Mesendoderm (in vitro differentiated cells): ENCODE data around the gene TNFRSF18.
A peak's percentile ranks its signal among the peaks of the same experiment; 100 is the strongest.
"Not testable (repeated sequence)": the region's sequence is repeated elsewhere in the genome, so short reads cannot be mapped to it uniquely, and the experiment has no call there.

Experiments
- DNase-seq: peaks from one replicate; pipeline ENCODE4 v3.0.0; 2013
- H2AK5ac ChIP-seq: 2 replicates; pipeline ENCODE4 v1.6.1; 2013; ENCODE audit warnings: low read length, inconsistent platforms
- H2BK120ac ChIP-seq: 2 replicates; pipeline ENCODE4 v1.6.1; 2013; ENCODE audit warnings: low read depth, mild to moderate bottlenecking, low read length, moderate library complexity, mixed read lengths
- H2BK15ac ChIP-seq: replicated peaks from 2 replicates; pipeline ENCODE4 v1.6.1; 2013; ENCODE audit warnings: low read depth, mild to moderate bottlenecking, moderate library complexity
- H2BK5ac ChIP-seq: 2 replicates; pipeline ENCODE4 v1.6.1; 2013; ENCODE audit warnings: low read length, inconsistent platforms
- H3K18ac ChIP-seq: 2 replicates; pipeline ENCODE4 v1.6.1; 2013; ENCODE audit warnings: mild to moderate bottlenecking, low read length, mixed read lengths
- H3K23ac ChIP-seq: one replicate; pipeline ENCODE4 v1.6.1; 2013; ENCODE audit warnings: low read length
- H3K27ac ChIP-seq: 2 replicates; pipeline ENCODE4 v1.5.1; 2013; ENCODE audit warnings: low read depth, mild to moderate bottlenecking, inconsistent platforms, low read length, moderate library complexity
- H3K27me3 ChIP-seq: 2 replicates; pipeline ENCODE4 v1.6.1; 2013; ENCODE audit warnings: low read length, control low read depth, mild to moderate bottlenecking, inconsistent platforms; ENCODE audit not compliant: insufficient read depth, poor library complexity
- H3K36me3 ChIP-seq: 2 replicates; pipeline ENCODE4 v1.6.1; 2013; ENCODE audit warnings: low read length, inconsistent platforms; ENCODE audit not compliant: control insufficient read depth, insufficient read depth
- H3K4ac ChIP-seq: one replicate; pipeline ENCODE4 v1.6.1; 2013; ENCODE audit warnings: low read depth, mild to moderate bottlenecking, low read length, moderate library complexity
- H3K4me1 ChIP-seq: 2 replicates; pipeline ENCODE4 v1.6.1; 2013; ENCODE audit warnings: low read depth, low read length, inconsistent platforms; ENCODE audit not compliant: control insufficient read depth
- H3K4me2 ChIP-seq: 2 replicates; pipeline ENCODE4 v1.6.1; 2013; ENCODE audit warnings: low read length
- H3K4me3 ChIP-seq: 2 replicates; pipeline ENCODE4 v1.5.1; 2013; ENCODE audit warnings: mild to moderate bottlenecking, low read length
- H3K56ac ChIP-seq: one replicate; pipeline ENCODE4 v1.6.1; 2013; ENCODE audit warnings: low read length
- H3K79me1 ChIP-seq: 2 replicates; pipeline ENCODE4 v1.6.1; 2013; ENCODE audit warnings: low read length, inconsistent platforms
- H3K79me2 ChIP-seq: 2 replicates; pipeline ENCODE4 v1.6.1; 2013; ENCODE audit warnings: mild to moderate bottlenecking, low read length; ENCODE audit not compliant: control insufficient read depth, insufficient read depth
- H3K9ac ChIP-seq: 2 replicates; pipeline ENCODE4 v1.6.1; 2013; ENCODE audit warnings: low read length, inconsistent platforms
- H4K5ac ChIP-seq: one replicate; pipeline ENCODE4 v1.6.1; 2013; ENCODE audit warnings: low read length
- H4K8ac ChIP-seq: one replicate; pipeline ENCODE4 v1.6.1; 2013; ENCODE audit warnings: low read depth, mild to moderate bottlenecking, control low read depth, low read length, moderate library complexity
- WGBS: extraction: QIAGEN DNeasy Blood & Tissue Kit; methylation state at CpG from one replicate; pipeline ENCODE4 v1.1.7; 2013; ENCODE audit warnings: low lambda C conversion rate, missing lambda C conversion rate; ENCODE audit not compliant: insufficient coverage; ENCODE audit errors: extremely low coverage; 5-methylcytosine and 5-hydroxymethylcytosine counted together

The TNFRSF18 gene

DNA sequence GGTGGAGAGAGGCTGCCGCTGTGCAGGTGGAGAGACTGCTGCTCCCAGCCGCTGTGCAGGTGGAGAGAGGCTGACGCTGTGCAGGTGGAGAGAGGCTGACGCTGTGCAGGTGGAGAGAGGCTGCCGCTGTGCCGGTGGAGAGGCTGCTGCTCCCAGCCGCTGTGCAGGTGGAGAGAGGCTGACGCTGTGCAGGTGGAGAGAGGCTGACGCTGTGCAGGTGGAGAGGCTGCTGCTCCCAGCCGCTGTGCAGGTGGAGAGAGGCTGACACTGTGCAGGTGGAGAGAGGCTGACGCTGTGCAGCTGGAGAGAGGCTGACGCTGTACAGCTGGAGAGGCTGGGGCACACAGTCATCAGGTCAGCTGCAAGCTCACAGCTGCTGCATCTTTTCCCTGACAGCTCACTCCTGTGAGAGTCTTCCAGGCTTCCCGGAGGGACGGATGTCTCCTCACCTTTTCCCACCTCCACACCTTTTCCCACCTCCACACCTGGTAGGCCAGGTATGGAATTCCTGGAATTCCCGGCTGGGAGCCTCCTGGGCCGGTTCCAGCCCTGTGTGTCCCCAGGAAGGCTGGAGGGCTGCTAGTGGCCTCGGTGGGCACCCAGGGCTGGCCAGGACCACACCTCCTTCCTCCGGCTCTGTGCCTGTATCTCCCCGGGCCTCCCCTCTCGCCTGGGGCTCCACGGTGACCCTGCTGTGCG is 30.2 kb downstream of the TNFRSF18 start:
- H2BK5ac ChIP-seq, H3K9ac ChIP-seq, H3K56ac ChIP-seq, H3K27ac ChIP-seq, H3K4ac ChIP-seq, H3K23ac ChIP-seq, H2BK120ac ChIP-seq, H3K36me3 ChIP-seq, H4K8ac ChIP-seq, H4K5ac ChIP-seq, H3K18ac ChIP-seq, H3K4me1 ChIP-seq, H3K27me3 ChIP-seq, H3K79me1 ChIP-seq, H2BK15ac ChIP-seq, H3K79me2 ChIP-seq, H3K4me2 ChIP-seq, H2AK5ac ChIP-seq, H3K4me3 ChIP-seq: not testable (repeated sequence)
- WGBS = no CpG with 5 or more reads among the region's 22 CpGs
- peak; percentile 58 for DNase-seq

DNA sequence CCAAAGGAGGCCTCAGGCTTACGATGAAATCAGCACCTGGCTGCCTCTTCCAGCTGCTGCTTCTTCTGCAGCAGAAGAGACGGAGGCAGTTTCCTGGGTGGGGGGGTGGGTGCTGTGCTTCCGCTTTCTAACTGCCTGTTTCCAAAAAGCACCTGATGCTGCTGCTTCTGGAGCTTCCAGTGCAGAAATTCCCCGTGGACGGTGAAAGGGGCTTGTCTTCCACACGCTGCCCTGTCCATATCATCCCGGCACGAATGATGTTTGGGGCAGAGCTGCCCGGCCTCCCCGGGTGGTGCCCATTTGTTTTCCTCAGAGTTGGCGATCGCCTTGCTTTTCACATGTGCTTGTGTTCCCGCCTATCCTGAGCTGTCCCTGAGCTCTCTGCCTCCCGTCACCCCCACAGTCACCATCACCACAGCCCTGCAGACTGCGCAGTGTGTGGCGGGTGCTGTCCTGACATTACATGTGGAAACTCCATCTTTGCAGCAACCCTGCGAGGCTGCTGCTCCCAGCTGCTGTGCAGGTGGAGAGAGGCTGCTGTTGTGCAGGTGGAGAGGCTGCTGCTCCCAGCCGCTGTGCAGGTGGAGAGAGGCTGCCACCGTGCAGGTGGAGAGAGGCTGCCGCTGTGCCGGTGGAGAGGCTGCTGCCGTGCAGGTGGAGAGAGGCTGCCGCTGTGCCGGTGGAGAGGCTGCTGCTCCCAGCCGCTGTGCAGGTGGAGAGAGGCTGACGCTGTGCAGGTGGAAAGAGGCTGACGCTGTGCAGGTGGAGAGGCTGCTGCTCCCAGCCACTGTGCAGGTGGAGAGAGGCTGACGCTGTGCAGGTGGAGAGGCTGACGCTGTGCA is 30.9 kb downstream of the TNFRSF18 start:
- Histone ChIP-seq H3K79me2 (no peaks in the 10 kb centered on the region), H3K4me3 (no peak overlapping the region), H4K5ac (no peak overlapping the region), H3K79me1 (no peaks in the 10 kb centered on the region), H2BK5ac (no peak overlapping the region), H3K23ac (no peak overlapping the region), H3K56ac (no peak overlapping the region), H3K4me2 (no peak overlapping the region), H3K9ac (no peak overlapping the region), H3K4ac (no peak overlapping the region), H3K36me3 (no peaks in the 10 kb centered on the region), H2BK15ac (no peak overlapping the region), H3K4me1 (no peaks in the 10 kb centered on the region), H3K27me3 (no peaks in the 10 kb centered on the region), H3K27ac (no peak overlapping the region), H2AK5ac (no peak overlapping the region), H2BK120ac (no peak overlapping the region), H4K8ac (no peak overlapping the region), H3K18ac (no peak overlapping the region)
- WGBS = no CpG with 5 or more reads among the region's 29 CpGs
- no peak for DNase-seq

DNA sequence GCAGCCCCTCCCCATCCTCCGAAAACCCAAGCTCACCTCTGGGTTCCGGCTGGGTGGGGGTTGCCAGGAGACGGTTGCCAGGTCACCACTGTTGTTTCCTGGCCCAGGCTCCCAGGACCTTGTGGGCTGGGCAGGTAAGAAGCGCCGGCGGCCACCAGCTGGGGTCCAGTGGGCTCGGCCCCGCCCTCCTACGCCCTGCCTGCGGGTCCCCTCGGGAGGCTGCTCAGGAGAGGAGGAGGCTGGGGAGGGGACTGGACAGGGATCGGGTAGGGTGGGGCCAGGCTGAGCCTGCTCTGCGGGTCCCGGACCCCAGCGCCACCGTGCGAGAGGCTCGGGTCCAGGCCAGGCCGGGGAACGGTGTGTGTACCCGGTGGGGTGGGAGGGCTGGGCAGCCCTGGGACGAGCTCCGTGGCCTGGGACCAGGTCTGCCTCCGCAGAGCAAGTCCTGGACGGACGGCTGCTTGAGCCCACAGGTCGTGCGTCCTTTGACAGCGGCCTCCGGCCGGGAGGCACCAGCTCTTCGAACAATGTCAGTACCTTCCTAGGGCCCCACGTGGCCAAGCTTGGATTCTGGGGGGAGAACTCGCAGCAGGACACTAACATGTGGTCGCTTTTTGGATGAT is 32.5 kb downstream of the TNFRSF18 start, which contains the start of gene TTLL10:
TSS of gene TTLL10 (plus strand) at position 88 of the 623 bp plus-strand sequence. CDS start 5,336 bp downstream, outside the sequence.
- Histone ChIP-seq H3K36me3 (no peaks in the 10 kb centered on the region), H2BK120ac (no peak within 1 kb of the TSS), H2BK15ac (no peak within 1 kb of the TSS), H3K27ac (no peak within 1 kb of the TSS), H3K27me3 (no peaks in the 10 kb centered on the region), H3K9ac (no peak within 1 kb of the TSS), H2AK5ac (no peak within 1 kb of the TSS), H3K4me2 (peak within 1 kb of the TSS; percentile 38), H3K56ac (peak within 1 kb of the TSS; percentile 70), H3K4ac (no peak within 1 kb of the TSS), H3K18ac (no peak within 1 kb of the TSS), H3K4me1 (no peaks in the 10 kb centered on the region), H4K5ac (no peak within 1 kb of the TSS), H3K23ac (no peak within 1 kb of the TSS), H3K4me3 (no peak within 1 kb of the TSS), H3K79me2 (no peaks in the 10 kb centered on the region), H2BK5ac (no peak within 1 kb of the TSS), H3K79me1 (no peaks in the 10 kb centered on the region), H4K8ac (no peak within 1 kb of the TSS)
- no CpG with 5 or more reads among the region's 35 CpGs for WGBS
- DNase-seq = peak; percentile 89

DNA sequence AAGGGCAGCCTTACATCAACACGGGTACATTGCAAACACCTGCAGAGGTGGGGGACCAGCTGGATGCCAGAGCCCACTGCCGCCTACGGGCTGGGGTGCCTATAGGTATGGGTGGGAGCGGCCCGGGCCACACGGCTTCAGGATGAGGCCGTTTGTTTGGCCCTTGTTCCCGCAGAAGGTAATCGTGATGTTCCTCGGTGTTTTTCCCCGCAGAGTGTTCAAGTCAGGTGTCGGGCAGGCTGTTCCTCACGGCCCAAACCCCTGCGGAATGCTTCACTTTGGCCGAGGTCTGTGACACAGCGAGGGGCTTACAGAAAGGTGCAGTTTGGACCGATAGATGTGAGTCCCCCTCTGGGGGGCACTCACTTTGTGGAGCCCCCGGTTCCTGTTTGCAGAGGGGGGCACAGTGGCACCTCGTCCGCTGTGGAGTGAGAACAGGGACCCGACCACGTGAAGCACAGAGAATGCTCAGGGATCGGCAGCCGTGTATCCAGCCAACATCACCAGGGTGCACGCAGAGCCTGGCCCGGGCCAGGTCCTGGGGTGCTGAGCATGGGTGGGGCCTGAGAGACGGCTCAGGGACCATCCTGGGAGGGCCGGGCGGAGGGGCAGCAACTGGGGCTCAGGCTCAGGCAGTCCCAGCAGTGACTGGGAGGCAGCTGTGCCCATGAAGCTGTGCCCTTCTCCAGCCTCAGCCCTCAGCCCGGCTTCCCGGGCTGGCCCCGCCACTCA is 33.2 kb downstream of the TNFRSF18 start:
- Histone ChIP-seq H3K27ac (no peak overlapping the region), H3K4me2 (peak overlapping the region; percentile 38), H4K8ac (no peak overlapping the region), H4K5ac (no peak overlapping the region), H3K23ac (no peak overlapping the region), H3K27me3 (no peaks in the 10 kb centered on the region), H2BK15ac (no peak overlapping the region), H3K18ac (no peak overlapping the region), H3K4me1 (no peaks in the 10 kb centered on the region), H3K79me2 (no peaks in the 10 kb centered on the region), H3K36me3 (no peaks in the 10 kb centered on the region), H2AK5ac (no peak overlapping the region), H3K4me3 (no peak overlapping the region), H3K9ac (no peak overlapping the region), H2BK120ac (no peak overlapping the region), H3K56ac (peak overlapping the region; percentile 70), H3K79me1 (no peaks in the 10 kb centered on the region), H3K4ac (no peak overlapping the region), H2BK5ac (no peak overlapping the region)
- no CpG with 5 or more reads among the region's 32 CpGs for WGBS
- no peak for DNase-seq

DNA sequence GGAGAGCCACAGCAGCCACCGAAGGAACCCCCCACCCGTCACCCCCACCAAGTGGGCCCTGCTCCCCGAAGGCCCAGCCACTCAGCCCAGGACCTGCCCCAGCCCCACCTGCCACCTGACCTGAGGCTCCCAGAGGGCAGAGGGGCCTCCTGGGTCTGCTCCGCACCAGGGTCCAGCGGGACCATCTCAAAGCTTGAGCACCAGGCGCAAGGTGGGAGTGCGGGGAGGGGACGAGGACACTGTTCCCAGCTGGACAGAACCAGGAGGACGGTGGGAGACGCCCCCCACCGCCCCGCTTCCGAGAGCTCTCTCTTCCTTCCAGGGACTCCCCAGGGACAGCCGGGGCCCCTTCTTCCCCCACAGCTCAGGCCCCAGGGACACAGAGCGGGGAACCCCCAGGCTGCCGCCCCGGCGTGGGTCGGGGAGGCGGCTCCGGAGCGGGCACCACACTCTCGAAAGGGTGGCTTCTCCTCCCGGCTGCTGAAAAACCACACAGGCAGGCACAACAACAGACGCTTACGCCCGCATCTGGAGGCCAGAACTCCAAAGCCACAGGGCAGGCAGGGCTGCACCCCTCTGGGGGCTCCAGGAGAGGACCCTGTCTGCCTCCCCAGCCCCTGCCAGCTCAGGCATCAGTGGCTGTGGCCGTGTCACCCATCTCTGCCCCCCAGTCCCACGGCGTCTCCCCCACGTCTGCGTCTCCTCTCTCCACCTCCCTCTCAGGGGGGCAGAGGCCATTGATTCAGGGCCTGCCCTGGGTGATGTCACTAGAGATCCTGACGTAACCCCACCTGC is 34.6 kb downstream of the TNFRSF18 start:
- Histone ChIP-seq H3K9ac (no peak overlapping the region), H3K27ac (no peak overlapping the region), H3K79me2 (no peaks in the 10 kb centered on the region), H2AK5ac (no peak overlapping the region), H3K4me2 (no peak overlapping the region), H4K8ac (no peak overlapping the region), H3K27me3 (no peaks in the 10 kb centered on the region), H3K79me1 (no peaks in the 10 kb centered on the region), H4K5ac (no peak overlapping the region), H3K4me1 (no peaks in the 10 kb centered on the region), H3K4ac (no peak overlapping the region), H2BK5ac (no peak overlapping the region), H3K4me3 (no peak overlapping the region), H3K36me3 (no peaks in the 10 kb centered on the region), H2BK15ac (no peak overlapping the region), H3K23ac (no peak overlapping the region), H3K56ac (no peak overlapping the region), H3K18ac (no peak overlapping the region), H2BK120ac (no peak overlapping the region)
- DNase-seq = no peak
- no CpG with 5 or more reads among the region's 33 CpGs for WGBS
